ENCODE measurements around the gene SCYGR7. TPM values are rescaled to one million over a fixed set of nuclear protein-coding genes. Genes with fewer than 3 reads are reported as not detected.

The SCYGR7 gene
- total and polyA plus RNA-seq, 2 of the 13 experiments (the other 11 are each of a cell fraction or from before 2014, with no cell fraction given): not detected

GRCh38 chr2:227717687-227718567, 10.2 kb upstream of the SCYGR7 start, which contains the start of gene SLC19A3 (continued):
- TF ChIP-seq ZNF850 (CRISPR knock-in tag; conservative IDR thresholded peaks at IDR 0.05) (0 out of 2 replicates have a peak, but pooled peaks have one; percentile 69), RELA (CRISPR knock-in tag; IDR thresholded peaks at IDR 0.05) (no peak), ZNF766 (CRISPR knock-in tag; IDR thresholded peaks at IDR 0.05; ENCODE audit: borderline replicate concordance) (no peak), BORCS8-MEF2B (CRISPR knock-in tag; IDR thresholded peaks at IDR 0.05) (no peak), ZNF44 (CRISPR knock-in tag; IDR thresholded peaks at IDR 0.05) (no peak), ZNF710 (CRISPR knock-in tag; IDR thresholded peaks at IDR 0.05; ENCODE audit: borderline replicate concordance) (no peak), DR1 (CRISPR knock-in tag; IDR thresholded peaks at IDR 0.05) (no peak), PHF20 (CRISPR knock-in tag; IDR thresholded peaks at IDR 0.05) (peak; percentile 63), AGO2 (optimal IDR thresholded peaks at IDR 0.05; ENCODE audit: low read depth, low read length) (no peak), ZNF816 (CRISPR knock-in tag; IDR thresholded peaks at IDR 0.05; ENCODE audit: borderline replicate concordance) (no peak), GMEB1 (CRISPR knock-in tag; IDR thresholded peaks at IDR 0.05; ENCODE audit: borderline replicate concordance) (no peak), ZNF660 (CRISPR knock-in tag; IDR thresholded peaks at IDR 0.05; ENCODE audit: borderline replicate concordance, low read depth) (no peak), DMTF1 (CRISPR knock-in tag; IDR thresholded peaks at IDR 0.05) (no peak), ZBTB49 (CRISPR knock-in tag; IDR thresholded peaks at IDR 0.05; ENCODE audit: borderline replicate concordance) (no peak), KDM6A (CRISPR knock-in tag; IDR thresholded peaks at IDR 0.05; ENCODE audit: low read depth) (no peak), NCOR1 (IDR thresholded peaks at IDR 0.05; ENCODE audit: borderline replicate concordance, low read length) (no peak), TOPORS (CRISPR knock-in tag; IDR thresholded peaks at IDR 0.05) (0 out of 2 replicates have a peak, but pooled peaks have one; percentile 42), IRF1 (CRISPR knock-in tag; IDR thresholded peaks at IDR 0.05; ENCODE audit: low read depth) (no peak)
